Measurements from ENCODE around the gene ANXA11. TPM values are rescaled to one million over a fixed set of nuclear protein-coding genes. Genes with fewer than 3 reads are reported as not detected.

Gene ANXA11
- total and polyA plus RNA-seq, 2 of the 8 experiments (the other 6 are each of a cell fraction or from before 2014, with no cell fraction given), result 40.5 to 84.9 TPM

DNA sequence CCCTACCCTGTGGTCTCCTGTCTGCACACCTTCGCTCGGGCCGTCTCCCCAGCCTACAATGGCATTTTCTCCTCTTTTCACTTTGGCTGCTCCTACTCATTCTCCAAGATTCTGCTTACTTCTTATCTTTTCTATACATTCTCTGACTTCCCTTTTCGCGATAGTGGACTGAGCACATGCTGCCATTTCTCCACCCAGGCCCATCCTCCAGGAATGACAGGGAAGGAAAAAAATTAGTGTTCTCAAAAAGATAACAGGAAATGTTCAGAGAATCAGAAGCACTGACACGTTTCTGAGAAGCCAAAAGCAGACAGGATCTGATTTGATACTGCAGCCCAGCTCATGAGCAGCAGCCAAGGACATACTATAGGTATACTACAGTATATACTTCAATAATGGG lies 6.4 kb upstream of the ANXA11 start:
- Histone ChIP-seq H3K27me3 (replicated peaks in 1 of 4; ENCODE audit: control insufficient read depth in 3 of 4, extremely low read depth in 1 of 4, insufficient read depth in 3 of 4, low read length in 3 of 4) (peaks cover 0 to 10% (median 5%) of the 10 kb centered on the region in 4 experiments; a peak in 3 of 7 replicates), H4K8ac (ENCODE audit: extremely low read depth, insufficient read depth, low read length) (no peak overlapping the region), H3K23me2 (ENCODE audit: low read depth, low read length) (peaks cover 4% of the 10 kb centered on the region; the same call in 1 of the 2 replicates), H3K36me3 (ENCODE audit: control insufficient read depth in 2 of 4, insufficient read depth in 4 of 4, low read length in 3 of 4) (no peaks in the 10 kb centered on the region), H2BK5ac (ENCODE audit: low read depth, low read length) (no peak overlapping the region), H4K20me1 (replicated peaks in 1 of 2; ENCODE audit: control insufficient read depth in 1 of 2, insufficient read depth in 2 of 2, low read length in 2 of 2) (no peaks in the 10 kb centered on the region), H2BK12ac (ENCODE audit: low read depth, low read length) (no peak overlapping the region), H3K56ac (replicated peaks; ENCODE audit: insufficient read length, low read depth, low read length) (no peak overlapping the region), H3K18ac (ENCODE audit: extremely low read depth, low read length) (no peak overlapping the region), H3K9me3 (ENCODE audit: insufficient read depth in 2 of 2, low read depth in 1 of 2, low read length in 1 of 2) (no peaks in the 10 kb centered on the region), H3K4me2 (ENCODE audit: insufficient read depth in 1 of 2, low read depth in 2 of 2, low read length in 2 of 2) (no peak overlapping the region), H3K4ac (replicated peaks; ENCODE audit: insufficient read length, low read depth, low read length) (no peak overlapping the region), H2AK5ac (ENCODE audit: low read depth, low read length) (no peak overlapping the region), H3K27ac (ENCODE audit: low read depth, low read length) (no peak overlapping the region), H2BK15ac (ENCODE audit: low read length) (no peak overlapping the region), H3K23ac (ENCODE audit: insufficient read length) (no peak overlapping the region), H2BK120ac (replicated peaks; ENCODE audit: low read depth, low read length) (no peak overlapping the region), H2BK20ac (ENCODE audit: low read length) (no peak overlapping the region), H4K91ac (replicated peaks; ENCODE audit: insufficient read length, low read length) (no peak overlapping the region), H2AFZ (ENCODE audit: low read length) (no peak overlapping the region), H3K9ac (replicated peaks in 1 of 4; ENCODE audit: extremely low read depth in 1 of 4, low read depth in 3 of 4, low read length in 3 of 4) (no peak overlapping the region), H3K4me1 (replicated peaks in 1 of 4; ENCODE audit: control insufficient read depth in 3 of 4, insufficient read depth in 4 of 4, low read length in 3 of 4) (peaks cover 0 to 5% (median 1%) of the 10 kb centered on the region in 4 experiments; a peak in 4 of 7 replicates), H3K79me2 (ENCODE audit: control insufficient read depth in 1 of 2, insufficient read depth in 2 of 2, low read length in 2 of 2) (no peaks in the 10 kb centered on the region), H4K5ac (ENCODE audit: insufficient read length, low read depth, low read length) (no peak overlapping the region), H3K79me1 (ENCODE audit: low read depth, low read length) (no peaks in the 10 kb centered on the region), H3K4me3 (ENCODE audit: extremely low read depth in 1 of 4, insufficient read depth in 2 of 4, low read depth in 3 of 4, low read length in 4 of 4) (no peak overlapping the region), H3K14ac (ENCODE audit: insufficient read length) (no peak overlapping the region)
- POLR2A ChIA-PET (ENCODE audit: partially characterized antibody), result no interaction called here
- FAIRE-seq (no peak), DNase-seq (ENCODE audit: low read depth in 1 of 2, low spot score in 2 of 2) (no peak)
- CTCF ChIA-PET (ENCODE audit: partially characterized antibody), result interaction anchor here (0.6 to 1.8 kb wide), 6 partner anchors 9 to 153 kb away, joined by 3 to 5 read pairs (median 3); no protein-coding TSS in a partner anchor
- WGBS, 2 experiments (ENCODE audit: extremely low coverage in 1 of 2, insufficient coverage in 1 of 2, insufficient read length in 1 of 2, insufficient replicate concordance in 2 of 2, low coverage in 1 of 2, low lambda C conversion rate in 2 of 2, missing lambda C conversion rate in 1 of 2), result 89% methylated on average over 6 of the region's 6 CpGs; no CpG with 5 or more reads in 1 of the 2 experiments
- TF ChIP-seq PHF8 (conservative IDR thresholded peaks at IDR 0.05; ENCODE audit: low read depth, low read length), result no peak
- no peak for TF ChIP-seq RFX5 (IDR thresholded peaks at IDR 0.05; ENCODE audit: borderline replicate concordance, low read depth, low read length)
- TF ChIP-seq HDAC2 (IDR thresholded peaks at IDR 0.05; ENCODE audit: borderline replicate concordance in 1 of 2, low read depth in 2 of 2, low read length in 2 of 2), result no peak
- TF ChIP-seq SP4 (IDR thresholded peaks at IDR 0.05; ENCODE audit: low read length), result no peak
- no peak for TF ChIP-seq ASH2L (IDR thresholded peaks at IDR 0.05; ENCODE audit: low read length)
- TF ChIP-seq JUND (IDR thresholded peaks at IDR 0.05; ENCODE audit: low read length), result no peak
- no peak for TF ChIP-seq POU5F1 (IDR thresholded peaks at IDR 0.05; ENCODE audit: low read depth, low read length)
- no peak for TF ChIP-seq CBX8 (IDR thresholded peaks at IDR 0.05; ENCODE audit: borderline replicate concordance, low read depth, low read length)
- TF ChIP-seq SIX5 (IDR thresholded peaks at IDR 0.05; ENCODE audit: low read depth, low read length), result no peak
- TF ChIP-seq SIN3A (conservative IDR thresholded peaks at IDR 0.05 in 1 of 2, IDR thresholded peaks at IDR 0.05 in 1 of 2; ENCODE audit: low read depth in 1 of 2, low read length in 2 of 2), result no peak
- TF ChIP-seq RXRA (IDR thresholded peaks at IDR 0.05; ENCODE audit: insufficient read depth, low read depth, low read length), result no peak
- TF ChIP-seq, protein P1, sequence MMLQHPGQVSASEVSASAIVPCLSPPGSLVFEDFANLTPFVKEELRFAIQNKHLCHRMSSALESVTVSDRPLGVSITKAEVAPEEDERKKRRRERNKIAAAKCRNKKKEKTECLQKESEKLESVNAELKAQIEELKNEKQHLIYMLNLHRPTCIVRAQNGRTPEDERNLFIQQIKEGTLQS (IDR thresholded peaks at IDR 0.05; ENCODE audit: insufficient read depth, low read depth, low read length), result no peak
- no peak for TF ChIP-seq YY1 (IDR thresholded peaks at IDR 0.05; ENCODE audit: low read depth, low read length)
- TF ChIP-seq JUN (IDR thresholded peaks at IDR 0.05; ENCODE audit: low read depth, low read length), result no peak
